CD4-positive, CD25-positive, alpha-beta regulatory T cell (primary cell): ENCODE measurements around the gene SLC52A3. TPM values are rescaled to one million over a fixed set of nuclear protein-coding genes. Genes with fewer than 3 reads are reported as not detected.
"Not testable (repeated sequence)": the region's sequence is repeated elsewhere in the genome, so short reads cannot be mapped to it uniquely, and the experiment has no call there.

Experiments
- ATAC-seq, 2 donors: fragments of 150-1000 bp; cut with Tn5 transposase; one replicate each; pipeline ENCODE4 v1.10.0; 2021; ENCODE audit warnings: low read depth in 2 of 2, moderate number of reproducible peaks in 2 of 2, moderate library complexity in 1 of 2
- DNase-seq, 3 donors: peaks; one replicate each; pipeline versions ENCODE4 v3.0.0 to v3.0.0-alpha.2; 2012 to 2022; ENCODE audit warnings: mixed read lengths in 1 of 3
- H3K27ac ChIP-seq: one replicate; pipeline ENCODE4 v1.7.0; 2013; ENCODE audit warnings: mild to moderate bottlenecking, low read length; ENCODE audit not compliant: insufficient read depth, poor library complexity, severe bottlenecking
- H3K27me3 ChIP-seq: one replicate; pipeline ENCODE4 v1.7.0; 2013; ENCODE audit warnings: low read length; ENCODE audit not compliant: control insufficient read depth, insufficient read depth
- H3K36me3 ChIP-seq: one replicate; pipeline ENCODE4 v1.7.0; 2013; ENCODE audit warnings: mild to moderate bottlenecking, low read length, moderate library complexity; ENCODE audit not compliant: control insufficient read depth, insufficient read depth
- H3K4me1 ChIP-seq: 2 replicates; pipeline ENCODE4 v1.7.0; 2013; ENCODE audit warnings: mild to moderate bottlenecking, low read length; ENCODE audit not compliant: insufficient read depth, control insufficient read depth, poor library complexity, severe bottlenecking
- H3K4me3 ChIP-seq: one replicate; pipeline ENCODE4 v1.7.0; 2013; ENCODE audit warnings: low read depth, mild to moderate bottlenecking, low read length, moderate library complexity
- H3K9me3 ChIP-seq, 2 experiments: 1 replicate in 1 of 2; 2 replicates in 1 of 2; pipeline ENCODE4 v1.7.0; 2013; ENCODE audit warnings: low read length in 2 of 2, mild to moderate bottlenecking in 1 of 2, moderate library complexity in 1 of 2; ENCODE audit not compliant: control insufficient read depth in 2 of 2
- H3K27ac Mint-ChIP-seq, 3 donors: one replicate each; pipeline ENCODE4 v1.8.0; 2020 to 2022; ENCODE audit warnings: mild to moderate bottlenecking in 3 of 3, mixed read lengths in 3 of 3, moderate library complexity in 2 of 3
- H3K27me3 Mint-ChIP-seq: one replicate; pipeline ENCODE4 v1.8.0; 2022; ENCODE audit warnings: mild to moderate bottlenecking, mixed read lengths
- H3K36me3 Mint-ChIP-seq: one replicate; pipeline ENCODE4 v1.8.0; 2020; ENCODE audit warnings: mixed read lengths
- H3K4me1 Mint-ChIP-seq, 4 donors: one replicate each; pipeline ENCODE4 v1.8.0; 2020 to 2022; ENCODE audit warnings: mixed read lengths in 4 of 4, mild to moderate bottlenecking in 1 of 4
- H3K4me3 Mint-ChIP-seq, 4 donors: one replicate each; pipeline ENCODE4 v1.8.0; 2020 to 2022; ENCODE audit warnings: mild to moderate bottlenecking in 4 of 4, mixed read lengths in 4 of 4, moderate library complexity in 3 of 4
- H3K9me3 Mint-ChIP-seq, 7 donors: one replicate each; pipeline ENCODE4 v1.8.0; 2020 to 2022; ENCODE audit warnings: mixed read lengths in 7 of 7, mild to moderate bottlenecking in 3 of 7, moderate library complexity in 2 of 7
- polyA plus RNA-seq, 4 donors: library from polyadenylated mRNA; unstranded; fragments of 300-500 nt; fragmentation: Illumina TruSeq; gene quantifications; one replicate each; pipeline ENCODE4 v1.2.3, GENCODE V29; 2021
- total RNA-seq: library from RNA; stranded (reverse); gene quantifications from one replicate; pipeline ENCODE4 v1.2.3, GENCODE V29; 2022

Gene SLC52A3
- total and polyA plus RNA-seq, 5 donors from 2014 or later, result not detected

DNA sequence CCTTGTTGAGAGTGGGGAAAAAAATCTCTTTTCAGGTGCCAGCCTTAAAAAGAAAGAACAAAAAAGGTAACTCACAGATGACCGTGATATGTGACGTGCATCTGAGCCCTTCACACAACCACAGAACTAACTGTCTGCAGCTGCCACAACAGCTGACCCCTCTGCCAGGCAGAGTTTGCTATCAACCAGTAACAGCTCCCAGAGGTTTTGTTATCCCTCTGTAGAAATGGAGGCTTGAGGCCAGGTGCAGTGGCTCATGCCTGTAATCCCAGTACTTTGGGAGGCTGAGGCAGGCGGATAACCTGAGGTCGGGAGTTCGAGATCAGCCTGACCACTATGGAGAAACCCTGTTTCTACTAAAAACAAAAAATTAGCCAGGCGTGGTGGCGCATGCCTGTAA, 42.8 kb downstream of the SLC52A3 start:
- Histone ChIP-seq H3K4me1 (peaks cover 9% of the 10 kb centered on the region), H3K27ac (no peak overlapping the region), H3K4me3 (no peak overlapping the region), H3K36me3 (no peaks in the 10 kb centered on the region), H3K9me3 (no peaks in the 10 kb centered on the region), H3K27me3 (peaks cover 14% of the 10 kb centered on the region)
- peaks cover 0 to 6% (median 3%) of the 10 kb centered on the region in 4 donors for H3K4me1 Mint-ChIP-seq
- peaks cover 0 to 6% (median 0%) of the 10 kb centered on the region in 7 donors for H3K9me3 Mint-ChIP-seq
- DNase-seq, result no peak
- H3K36me3 Mint-ChIP-seq, result no peaks in the 10 kb centered on the region
- no peak overlapping the region for H3K4me3 Mint-ChIP-seq
- H3K27me3 Mint-ChIP-seq, result peaks cover 42% of the 10 kb centered on the region
- H3K27ac Mint-ChIP-seq, result no peak overlapping the region
- ATAC-seq, result no peak

DNA sequence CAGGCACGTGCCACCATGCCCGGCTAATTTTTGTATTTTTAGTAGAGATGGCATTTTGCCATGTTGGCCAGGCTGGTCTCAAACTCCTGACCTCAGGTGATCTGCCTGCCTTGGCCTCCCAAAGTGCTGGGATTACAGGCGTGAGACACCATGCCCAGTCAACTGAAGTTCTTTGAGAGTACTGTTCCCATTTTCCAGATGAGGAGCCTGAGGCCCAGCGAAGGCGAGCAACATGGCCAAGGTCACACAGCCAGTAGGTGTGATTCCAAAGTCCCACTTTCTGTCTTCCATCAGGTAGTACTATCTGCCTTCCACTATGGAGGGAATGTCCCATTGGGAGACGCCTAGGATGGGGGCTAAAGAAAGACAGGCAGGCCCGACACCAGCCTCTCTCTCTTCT, 43.5 kb downstream of the SLC52A3 start:
- not testable (repeated sequence) for DNase-seq, H3K27ac Mint-ChIP-seq, H3K4me3 Mint-ChIP-seq, H3K9me3 Mint-ChIP-seq, H3K4me1 ChIP-seq, ATAC-seq, H3K9me3 ChIP-seq, H3K4me1 Mint-ChIP-seq, H3K27ac ChIP-seq, H3K36me3 ChIP-seq, H3K36me3 Mint-ChIP-seq, H3K4me3 ChIP-seq
- peaks cover 14% of the 10 kb centered on the region for H3K27me3 ChIP-seq
- peaks cover 48% of the 10 kb centered on the region for H3K27me3 Mint-ChIP-seq

DNA sequence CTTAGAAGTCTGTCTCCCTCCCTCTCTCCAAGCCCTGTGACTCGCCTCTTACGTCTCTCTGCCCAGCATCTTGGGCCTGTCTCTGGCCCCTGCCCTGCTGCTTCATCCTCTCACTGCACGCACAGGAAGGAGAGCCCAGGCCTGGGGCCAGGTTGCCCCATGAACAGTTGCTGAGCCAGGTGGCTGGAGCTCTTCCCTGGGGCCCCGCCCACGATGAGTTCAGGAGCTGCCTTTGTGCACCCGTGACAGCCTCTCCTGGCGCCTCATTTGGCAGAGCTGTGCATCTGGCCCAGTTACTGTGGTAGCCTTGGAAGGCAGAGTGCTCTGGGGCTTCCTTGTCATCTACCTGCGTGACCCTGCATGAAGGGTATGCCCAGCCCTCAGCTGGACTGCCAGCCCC, 44.5 kb downstream of the SLC52A3 start:
- H3K27me3 Mint-ChIP-seq, result peaks cover 45% of the 10 kb centered on the region
- no peak overlapping the region for H3K4me3 Mint-ChIP-seq

DNA sequence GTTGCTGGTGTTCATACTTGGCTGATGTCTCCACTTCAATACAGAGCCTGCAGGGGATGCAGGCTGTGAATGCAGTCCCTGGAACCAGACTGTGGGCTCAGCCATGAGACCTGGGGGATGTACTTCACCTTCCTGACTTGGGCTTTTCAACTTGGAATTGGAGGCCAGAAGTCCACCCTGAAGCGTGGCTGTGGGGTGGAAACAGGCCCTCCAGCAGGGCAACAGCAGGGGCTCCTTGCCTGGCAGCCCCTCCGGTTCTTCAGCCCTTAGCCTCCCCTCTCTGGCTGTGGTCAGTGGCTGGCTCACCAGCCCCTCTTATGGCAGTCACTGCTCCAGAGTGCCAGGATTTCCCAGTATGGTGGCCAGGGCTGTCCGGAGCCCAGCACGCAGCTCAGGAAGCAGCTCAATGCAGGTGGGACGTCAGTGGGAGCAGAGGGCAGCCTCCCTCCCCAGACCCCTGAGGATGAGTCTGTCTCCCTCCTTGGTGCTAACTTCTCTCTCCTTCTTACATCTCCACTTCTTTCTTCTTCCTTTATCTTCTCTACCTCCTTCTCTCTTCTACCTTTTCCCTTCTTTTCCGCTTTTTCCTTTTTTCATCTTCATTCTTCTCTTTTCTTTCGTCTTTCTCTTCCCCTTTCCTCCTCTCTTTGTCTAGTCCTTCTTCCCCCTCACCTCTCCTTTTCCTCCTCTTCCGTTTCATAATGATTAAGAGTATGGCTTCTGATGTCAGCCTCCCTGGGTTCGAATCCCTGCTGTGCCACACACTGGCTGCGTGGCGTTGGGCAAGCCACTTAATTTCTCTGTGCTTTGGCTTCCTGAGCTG, 45.3 kb downstream of the SLC52A3 start:
- Mint-ChIP-seq H3K4me1 (no peaks in the 10 kb centered on the region), H3K27me3 (peaks cover 42% of the 10 kb centered on the region), H3K4me3 (no peak overlapping the region), H3K36me3 (no peaks in the 10 kb centered on the region), H3K27ac (no peak overlapping the region), H3K9me3 (peaks cover 0 to 2% (median 0%) of the 10 kb centered on the region in 7 donors)
- Histone ChIP-seq H3K9me3 (no peaks in the 10 kb centered on the region), H3K36me3 (no peaks in the 10 kb centered on the region), H3K4me3 (no peak overlapping the region), H3K27ac (no peak overlapping the region), H3K4me1 (peaks cover 1% of the 10 kb centered on the region), H3K27me3 (peaks cover 11% of the 10 kb centered on the region)
- DNase-seq (no peak), ATAC-seq (no peak)

More for the DNA sequence above, 44.5 kb downstream of the SLC52A3 start:
- H3K4me3 ChIP-seq, result no peak overlapping the region
- H3K27me3 ChIP-seq, result peaks cover 12% of the 10 kb centered on the region
- H3K9me3 ChIP-seq, result no peaks in the 10 kb centered on the region
- ATAC-seq, result no peak
- H3K36me3 Mint-ChIP-seq, result no peaks in the 10 kb centered on the region
- no peak overlapping the region for H3K27ac Mint-ChIP-seq
- peaks cover 0 to 3% (median 0%) of the 10 kb centered on the region in 7 donors for H3K9me3 Mint-ChIP-seq
- peaks cover 0 to 2% (median under 1%) of the 10 kb centered on the region in 4 donors for H3K4me1 Mint-ChIP-seq
- H3K27ac ChIP-seq, result no peak overlapping the region
- no peaks in the 10 kb centered on the region for H3K36me3 ChIP-seq
- H3K4me1 ChIP-seq, result peaks cover 9% of the 10 kb centered on the region
- DNase-seq, result no peak

DNA sequence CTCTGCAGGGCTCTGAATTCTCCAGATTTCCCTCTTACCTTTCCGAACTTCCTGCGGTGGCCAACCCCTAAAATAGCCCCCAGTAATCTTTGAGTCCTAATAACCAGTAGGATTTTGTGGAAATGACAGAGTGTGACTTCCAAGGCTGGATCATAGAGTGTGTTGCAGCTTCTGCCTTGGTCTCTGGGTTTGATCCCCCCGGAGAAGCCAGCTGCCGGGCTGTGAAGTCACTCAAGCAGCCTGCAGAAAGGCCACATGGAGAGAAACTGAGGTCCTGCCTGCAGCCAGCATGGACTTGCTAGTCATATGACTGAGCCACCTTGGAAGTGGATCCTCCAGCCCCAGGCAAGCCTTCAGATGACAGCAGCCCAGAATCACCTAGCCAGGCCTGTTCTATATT, 46.4 kb downstream of the SLC52A3 start:
- ATAC-seq, result no peak
- Mint-ChIP-seq H3K36me3 (no peaks in the 10 kb centered on the region), H3K4me1 (no peaks in the 10 kb centered on the region), H3K27ac (no peak overlapping the region), H3K27me3 (peaks cover 37% of the 10 kb centered on the region), H3K4me3 (no peak overlapping the region), H3K9me3 (peaks cover 0 to 3% (median 0%) of the 10 kb centered on the region in 7 donors)
- H3K27ac ChIP-seq, result no peak overlapping the region
- H3K4me3 ChIP-seq, result no peak overlapping the region
- H3K27me3 ChIP-seq, result peaks cover 8% of the 10 kb centered on the region
- H3K36me3 ChIP-seq, result no peaks in the 10 kb centered on the region
- H3K9me3 ChIP-seq, result no peaks in the 10 kb centered on the region
- no peak for DNase-seq
- no peaks in the 10 kb centered on the region for H3K4me1 ChIP-seq

DNA sequence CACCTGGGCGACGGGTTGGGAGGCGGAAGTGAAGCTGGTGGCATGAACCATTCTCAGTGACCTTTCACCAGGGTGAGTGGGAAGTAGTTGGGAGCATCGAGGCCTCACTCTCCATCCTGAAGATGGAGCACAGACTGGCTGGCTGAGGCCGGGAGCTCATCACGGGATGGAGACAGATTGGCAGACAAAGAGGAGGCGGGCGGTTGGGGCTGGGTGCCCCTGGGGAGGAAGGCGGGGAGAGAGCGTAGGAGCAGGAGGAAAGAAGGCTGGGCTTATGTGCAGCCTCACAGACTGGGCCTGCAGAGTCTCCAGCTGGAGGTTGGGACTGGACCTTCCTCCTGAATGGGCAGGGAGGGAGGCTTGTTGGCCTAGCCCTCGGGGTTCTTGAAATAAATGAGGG, 48.5 kb downstream of the SLC52A3 start:
- H3K9me3 Mint-ChIP-seq, result peaks cover 0 to 3% (median 0%) of the 10 kb centered on the region in 7 donors
- no peak overlapping the region for H3K27ac ChIP-seq
- no peaks in the 10 kb centered on the region for H3K36me3 ChIP-seq
- H3K4me3 ChIP-seq, result no peak overlapping the region
- no peaks in the 10 kb centered on the region for H3K36me3 Mint-ChIP-seq
- H3K4me1 ChIP-seq, result no peaks in the 10 kb centered on the region
- no peaks in the 10 kb centered on the region for H3K4me1 Mint-ChIP-seq
- H3K9me3 ChIP-seq, result no peaks in the 10 kb centered on the region
- ATAC-seq, result no peak
- H3K27ac Mint-ChIP-seq, result no peak overlapping the region
- DNase-seq, result no peak
- peaks cover 5% of the 10 kb centered on the region for H3K27me3 ChIP-seq
- H3K4me3 Mint-ChIP-seq, result no peak overlapping the region
- peaks cover 28% of the 10 kb centered on the region for H3K27me3 Mint-ChIP-seq

DNA sequence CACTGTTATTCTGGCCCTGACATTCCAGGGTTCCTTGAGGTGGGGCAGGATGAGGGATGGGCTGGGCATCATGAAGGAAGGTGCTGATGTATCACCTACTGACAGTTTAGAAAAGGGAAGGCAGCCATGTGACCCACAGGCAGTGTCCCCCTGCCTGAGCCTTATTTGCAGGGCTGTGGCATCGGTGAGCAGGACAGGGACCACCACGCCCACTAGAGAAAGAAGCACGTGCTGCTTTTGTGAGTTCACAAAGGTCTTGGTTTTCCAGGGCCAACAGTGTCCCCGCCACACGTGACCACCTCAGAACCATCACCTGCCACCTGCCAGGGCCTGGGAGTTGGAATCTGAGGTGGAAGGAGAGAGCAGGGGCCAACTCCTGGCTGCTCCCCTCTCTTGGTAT, 49.2 kb downstream of the SLC52A3 start:
- Histone ChIP-seq H3K9me3 (peaks cover 3 to 5% of the 10 kb centered on the region in 2 experiments), H3K4me3 (no peak overlapping the region), H3K27me3 (peaks cover 5% of the 10 kb centered on the region), H3K4me1 (no peaks in the 10 kb centered on the region), H3K36me3 (no peaks in the 10 kb centered on the region), H3K27ac (no peak overlapping the region)
- H3K27ac Mint-ChIP-seq, result no peak overlapping the region
- no peaks in the 10 kb centered on the region for H3K36me3 Mint-ChIP-seq
- DNase-seq (no peak), ATAC-seq (no peak)
- no peak overlapping the region for H3K4me3 Mint-ChIP-seq
- H3K27me3 Mint-ChIP-seq, result peaks cover 28% of the 10 kb centered on the region
- peaks cover 0 to 3% (median 0%) of the 10 kb centered on the region in 7 donors for H3K9me3 Mint-ChIP-seq
- no peaks in the 10 kb centered on the region for H3K4me1 Mint-ChIP-seq

DNA sequence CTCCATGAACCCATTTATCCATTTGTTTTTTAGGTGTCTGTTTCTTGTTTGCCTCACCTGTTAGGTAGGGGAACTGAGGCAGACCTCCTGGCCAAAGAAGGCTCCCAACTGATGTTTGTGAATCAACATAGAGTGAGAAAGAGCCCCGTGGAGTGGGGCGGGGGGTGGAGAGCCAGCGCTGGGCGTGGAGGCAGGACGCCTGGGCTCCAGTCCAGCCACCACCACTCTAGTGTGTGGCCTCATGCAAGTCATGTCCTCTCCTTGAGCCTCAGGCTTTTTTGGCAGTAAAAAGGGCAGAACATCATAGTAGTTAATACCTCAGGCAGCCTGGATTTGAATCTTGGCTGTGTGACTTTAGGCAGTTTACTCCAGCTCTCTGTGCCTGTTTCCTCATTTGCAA, 50.5 kb downstream of the SLC52A3 start:
- Histone ChIP-seq H3K27ac (no peak overlapping the region), H3K27me3 (peaks cover 5% of the 10 kb centered on the region), H3K36me3 (no peaks in the 10 kb centered on the region), H3K4me1 (no peaks in the 10 kb centered on the region), H3K4me3 (no peak overlapping the region), H3K9me3 (peaks cover 3 to 5% of the 10 kb centered on the region in 2 experiments)
- Mint-ChIP-seq H3K4me1 (no peaks in the 10 kb centered on the region), H3K27ac (no peak overlapping the region), H3K4me3 (no peak overlapping the region), H3K27me3 (peaks cover 32% of the 10 kb centered on the region), H3K36me3 (no peaks in the 10 kb centered on the region), H3K9me3 (peaks cover 0 to 6% (median 0%) of the 10 kb centered on the region in 7 donors)
- DNase-seq, result no peak
- no peak for ATAC-seq
